ENCODE results near the gene LACTB. TPM values are rescaled to one million over a fixed set of nuclear protein-coding genes. Genes with fewer than 3 reads are reported as not detected.

Gene LACTB, protein sequence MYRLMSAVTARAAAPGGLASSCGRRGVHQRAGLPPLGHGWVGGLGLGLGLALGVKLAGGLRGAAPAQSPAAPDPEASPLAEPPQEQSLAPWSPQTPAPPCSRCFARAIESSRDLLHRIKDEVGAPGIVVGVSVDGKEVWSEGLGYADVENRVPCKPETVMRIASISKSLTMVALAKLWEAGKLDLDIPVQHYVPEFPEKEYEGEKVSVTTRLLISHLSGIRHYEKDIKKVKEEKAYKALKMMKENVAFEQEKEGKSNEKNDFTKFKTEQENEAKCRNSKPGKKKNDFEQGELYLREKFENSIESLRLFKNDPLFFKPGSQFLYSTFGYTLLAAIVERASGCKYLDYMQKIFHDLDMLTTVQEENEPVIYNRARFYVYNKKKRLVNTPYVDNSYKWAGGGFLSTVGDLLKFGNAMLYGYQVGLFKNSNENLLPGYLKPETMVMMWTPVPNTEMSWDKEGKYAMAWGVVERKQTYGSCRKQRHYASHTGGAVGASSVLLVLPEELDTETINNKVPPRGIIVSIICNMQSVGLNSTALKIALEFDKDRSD
- 15.5 and 21.1 TPM in 2 replicates for total RNA-seq

DNA sequence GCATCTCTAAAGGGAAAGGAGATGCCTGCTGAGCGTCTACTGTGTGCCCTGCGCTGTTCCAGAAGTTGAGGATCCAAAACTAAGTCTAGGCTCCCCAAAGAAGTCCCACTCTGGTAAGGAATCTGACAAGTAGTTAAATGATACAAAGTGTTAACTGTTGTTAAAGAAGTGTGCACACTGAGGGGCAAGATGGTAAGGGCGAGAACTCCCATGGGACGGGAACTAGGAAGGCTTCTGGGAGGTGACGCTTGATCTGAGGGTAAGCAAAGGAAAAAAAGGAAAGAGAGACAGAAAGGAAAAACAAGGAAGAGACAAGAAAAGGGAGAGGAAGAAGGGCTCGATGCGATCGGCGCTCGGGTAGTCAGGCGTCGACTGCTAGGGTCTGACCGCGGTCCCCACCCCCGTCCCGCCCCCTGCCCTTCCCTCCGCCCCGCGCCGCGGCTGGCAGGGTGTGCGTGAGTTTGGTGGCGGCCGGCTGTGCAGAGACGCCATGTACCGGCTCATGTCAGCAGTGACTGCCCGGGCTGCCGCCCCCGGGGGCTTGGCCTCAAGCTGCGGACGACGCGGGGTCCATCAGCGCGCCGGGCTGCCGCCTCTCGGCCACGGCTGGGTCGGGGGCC, at the start of gene LACTB:
Gene LACTB, plus strand, starts transcription at position 480 of the 620 bp plus-strand sequence. Its CDS starts 11 bp downstream, at position 491.

DNA sequence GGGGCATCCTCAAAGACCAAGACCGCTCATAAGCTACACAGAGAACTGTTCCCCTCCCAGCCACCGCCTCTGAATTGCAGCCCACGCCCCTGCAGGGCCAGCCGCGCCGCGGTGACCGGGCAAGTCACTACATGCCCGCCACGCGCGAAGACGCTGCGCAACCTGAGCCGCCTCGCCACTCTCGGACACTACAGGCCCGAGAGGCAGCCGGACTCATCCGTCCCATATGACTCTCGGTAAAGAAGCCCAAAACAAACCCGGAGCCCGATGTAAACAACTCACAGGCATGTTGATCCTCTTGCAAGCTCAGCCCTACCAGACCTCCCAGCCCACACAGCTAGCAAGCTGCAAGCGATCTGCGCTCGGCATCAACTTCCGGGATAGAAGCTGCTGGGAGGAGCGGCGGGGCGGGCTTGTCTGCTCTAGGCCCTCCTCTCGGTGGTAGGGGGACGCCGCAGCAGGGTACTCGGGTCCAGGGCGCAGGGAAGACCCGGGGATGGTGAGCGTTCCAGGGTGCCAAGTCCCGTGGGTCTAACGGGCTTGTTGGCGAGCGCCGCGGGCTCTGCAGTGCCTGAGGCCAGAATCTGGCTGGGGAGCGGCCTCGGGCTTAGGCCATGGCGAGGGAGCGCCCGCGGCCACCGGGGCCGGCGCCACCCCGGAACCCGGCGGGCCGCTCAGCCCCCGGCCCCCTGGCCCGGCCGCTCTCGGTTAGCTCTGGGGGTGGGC, 35.6 kb downstream of the LACTB start, which contains the start of gene RPS27L:
Gene RPS27L, minus strand, starts transcription at position 360 of the 726 bp plus-strand sequence. Its CDS starts 72 bp downstream, at position 288.

DNA sequence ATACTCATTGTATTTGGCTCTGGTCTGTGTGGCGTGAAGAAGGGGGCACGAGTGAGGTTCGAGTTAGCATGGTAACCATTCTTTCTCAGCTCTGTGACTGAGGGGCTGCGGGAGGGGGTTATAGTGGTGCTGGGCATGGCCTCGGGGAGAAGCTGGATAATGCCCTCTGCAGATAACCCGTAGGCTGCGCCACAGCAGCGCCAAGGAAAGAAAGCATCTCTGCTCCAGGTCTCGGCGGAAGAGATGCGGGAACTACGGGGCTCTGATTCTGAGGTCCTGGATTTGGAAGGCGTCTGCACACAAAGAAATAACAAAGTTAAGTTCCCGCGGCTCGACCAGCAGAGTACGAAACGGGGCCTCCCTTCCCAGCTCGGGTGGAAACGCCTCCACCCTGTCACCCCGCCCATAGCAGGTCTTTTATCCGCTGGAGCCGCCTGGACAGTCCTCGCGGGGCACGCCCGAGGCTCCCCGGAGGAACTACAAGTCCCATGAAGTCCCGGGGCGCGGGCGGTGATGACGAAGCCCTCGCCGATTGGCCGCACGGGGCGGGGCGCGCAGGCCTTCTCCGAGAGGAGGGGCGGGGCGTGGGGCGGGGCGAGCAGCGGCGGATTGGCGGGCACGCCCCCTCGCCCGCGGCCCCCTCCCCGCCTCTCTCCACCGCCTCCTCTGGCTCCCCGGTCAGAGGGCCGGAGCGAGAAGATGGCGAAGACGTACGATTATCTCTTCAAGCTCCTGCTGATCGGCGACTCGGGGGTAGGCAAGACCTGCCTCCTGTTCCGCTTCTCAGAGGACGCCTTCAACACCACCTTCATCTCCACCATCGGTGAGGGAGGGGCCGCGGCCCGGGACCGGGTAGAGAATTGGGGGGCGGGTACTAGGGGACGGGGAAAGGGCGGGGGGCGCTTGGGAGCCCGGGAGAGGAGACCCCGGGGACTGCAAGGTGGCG, 67.5 kb downstream of the LACTB start, which contains the start of gene RAB8B:
Gene RAB8B, plus strand, starts transcription at position 681 of the 946 bp plus-strand sequence. Its CDS starts 19 bp downstream, at position 700.

Other genes starting within 250 kb of the LACTB start
- gene TPM1, start 79.1 kb upstream of the LACTB start, total RNA-seq, result 89.0 and 105 TPM in 2 replicates
- gene RPS27L, start 35.6 kb downstream of the LACTB start, total RNA-seq, result 159 and 207 TPM in 2 replicates
- 43.3 and 46.1 TPM in 2 replicates for gene RAB8B, start 67.7 kb downstream of the LACTB start, total RNA-seq
- gene APH1B, start 155.7 kb downstream of the LACTB start, total RNA-seq, result 13.0 and 14.5 TPM in 2 replicates

Data from cardiac ventricle fibroblast (primary cell).